ENCODE measurements around the gene C1QL1.

C1QL1 gene

GRCh38 chr17:45013021-45013997 lies 45.2 kb upstream of the C1QL1 start:
- Histone ChIP-seq H3K4me2 (ENCODE audit: low read length) (no peak overlapping the region), H3K9me2 (replicated peaks; ENCODE audit: control insufficient read depth, low read length) (no peaks in the 10 kb centered on the region), H3K36me3 (ENCODE audit: control insufficient read depth, low read length) (no peaks in the 10 kb centered on the region), H3K4me3 (ENCODE audit: low read length) (no peak overlapping the region), H3F3A (ENCODE audit: control insufficient read depth, insufficient read depth) (no peaks in the 10 kb centered on the region), H3K4me1 (ENCODE audit: control insufficient read depth, low read length) (peaks cover 12% of the 10 kb centered on the region), H4K20me1 (ENCODE audit: control insufficient read depth, insufficient read depth, low read depth, low read length) (no peaks in the 10 kb centered on the region), H3K9me3 (ENCODE audit: control insufficient read depth, insufficient read depth, low read length) (no peaks in the 10 kb centered on the region), H3K27ac (ENCODE audit: low read depth, low read length) (no peak overlapping the region), H3K79me2 (ENCODE audit: control insufficient read depth, low read length) (no peaks in the 10 kb centered on the region), H3K27me3 (ENCODE audit: control insufficient read depth, low read length) (peaks cover 11% of the 10 kb centered on the region)
- TF ChIP-seq CTCF (IDR thresholded peaks at IDR 0.05; ENCODE audit: low read depth, low read length, poor library complexity, severe bottlenecking) (no peak), EZH2phosphoT487 (IDR thresholded peaks at IDR 0.05; ENCODE audit: borderline replicate concordance, low read length) (no peak)

- peaks cover 19% of the 10 kb centered on the region for H3K4me1 ChIP-seq (ENCODE audit: control insufficient read depth, low read length)
- H4K20me1 ChIP-seq (ENCODE audit: control insufficient read depth, insufficient read depth, low read depth, low read length), result no peaks in the 10 kb centered on the region
- no peak overlapping the region for H3K4me2 ChIP-seq (ENCODE audit: low read length)
- peaks cover 10% of the 10 kb centered on the region; the same call in 1 of the 2 replicates for H3K27me3 ChIP-seq (ENCODE audit: control insufficient read depth, low read length)
- no peaks in the 10 kb centered on the region for H3F3A ChIP-seq (ENCODE audit: control insufficient read depth, insufficient read depth)
- H3K4me3 ChIP-seq (ENCODE audit: low read length), result no peak overlapping the region
- no peaks in the 10 kb centered on the region for H3K9me3 ChIP-seq (ENCODE audit: control insufficient read depth, insufficient read depth, low read length)
- no peaks in the 10 kb centered on the region for H3K9me2 ChIP-seq (replicated peaks; ENCODE audit: control insufficient read depth, low read length)
- no peaks in the 10 kb centered on the region for H3K36me3 ChIP-seq (ENCODE audit: control insufficient read depth, low read length)
- no peaks in the 10 kb centered on the region for H3K79me2 ChIP-seq (ENCODE audit: control insufficient read depth, low read length)
- H3K27ac ChIP-seq (ENCODE audit: low read depth, low read length), result no peak overlapping the region
- TF ChIP-seq EZH2phosphoT487 (IDR thresholded peaks at IDR 0.05; ENCODE audit: borderline replicate concordance, low read length) (no peak), CTCF (IDR thresholded peaks at IDR 0.05; ENCODE audit: low read depth, low read length, poor library complexity, severe bottlenecking) (no peak)
These were observed 43.7 kb upstream of the C1QL1 start for GRCh38 chr17:45011767-45012166.

GRCh38 chr17:45009676-45010467 lies 41.8 kb upstream of the C1QL1 start:
- Histone ChIP-seq H3K9me2 (replicated peaks; ENCODE audit: control insufficient read depth, low read length) (no peaks in the 10 kb centered on the region), H3K79me2 (ENCODE audit: control insufficient read depth, low read length) (no peaks in the 10 kb centered on the region), H3K4me1 (ENCODE audit: control insufficient read depth, low read length) (peaks cover 19% of the 10 kb centered on the region), H4K20me1 (ENCODE audit: control insufficient read depth, insufficient read depth, low read depth, low read length) (no peaks in the 10 kb centered on the region), H3F3A (ENCODE audit: control insufficient read depth, insufficient read depth) (no peaks in the 10 kb centered on the region), H3K4me3 (ENCODE audit: low read length) (no peak overlapping the region), H3K27ac (ENCODE audit: low read depth, low read length) (no peak overlapping the region), H3K9me3 (ENCODE audit: control insufficient read depth, insufficient read depth, low read length) (no peaks in the 10 kb centered on the region), H3K36me3 (ENCODE audit: control insufficient read depth, low read length) (no peaks in the 10 kb centered on the region), H3K4me2 (ENCODE audit: low read length) (no peak overlapping the region), H3K27me3 (ENCODE audit: control insufficient read depth, low read length) (peaks cover 15% of the 10 kb centered on the region)
- TF ChIP-seq CTCF (IDR thresholded peaks at IDR 0.05; ENCODE audit: low read depth, low read length, poor library complexity, severe bottlenecking) (no peak), EZH2phosphoT487 (IDR thresholded peaks at IDR 0.05; ENCODE audit: borderline replicate concordance, low read length) (no peak)

Data from DOHH2 (cell line).